PC-3 (cell line): ENCODE data around the gene ART4.

Source experiments
- CTCF ChIP-seq: fragments of 300-600 bp; sonication (generic); conservative IDR thresholded peaks from 2 replicates; pipeline ENCODE4 v1.5.1; 2017; ENCODE audit warnings: antibody characterized with exemption, low read depth, mild to moderate bottlenecking, low read length
- EZH2 ChIP-seq: fragments of 300-600 bp; sonication (generic); IDR thresholded peaks from one replicate; pipeline ENCODE4 v1.6.1; 2017; ENCODE audit warnings: antibody characterized with exemption, mild to moderate bottlenecking, low read length; ENCODE audit not compliant: unreplicated experiment

- no peak for TF ChIP-seq CTCF
- no peak for TF ChIP-seq EZH2
These were observed 17.2 kb upstream of the ART4 start for GRCh38 chr12:14860490-14860889.
